ENCODE data around the gene PRM1. TPM values are rescaled to one million over a fixed set of nuclear protein-coding genes. Genes with fewer than 3 reads are reported as not detected.

Gene PRM1
- total RNA-seq, 1 donor from 2014 or later: not detected

- Histone ChIP-seq H3K4me3 (no peak overlapping the region), H3K4me1 (peaks cover 2 to 10% of the 10 kb centered on the region in 2 donors), H3K9me3 (no peaks in the 10 kb centered on the region), H3K27ac (no peak overlapping the region), H3K36me3 (no peaks in the 10 kb centered on the region), H3K27me3 (no peaks in the 10 kb centered on the region)
- no peak for DNase-seq (ENCODE audit: low spot score in 2 of 2)
- intact Hi-C loops (cut with DNase I): no loop called here
- TF ChIP-seq, protein P1, sequence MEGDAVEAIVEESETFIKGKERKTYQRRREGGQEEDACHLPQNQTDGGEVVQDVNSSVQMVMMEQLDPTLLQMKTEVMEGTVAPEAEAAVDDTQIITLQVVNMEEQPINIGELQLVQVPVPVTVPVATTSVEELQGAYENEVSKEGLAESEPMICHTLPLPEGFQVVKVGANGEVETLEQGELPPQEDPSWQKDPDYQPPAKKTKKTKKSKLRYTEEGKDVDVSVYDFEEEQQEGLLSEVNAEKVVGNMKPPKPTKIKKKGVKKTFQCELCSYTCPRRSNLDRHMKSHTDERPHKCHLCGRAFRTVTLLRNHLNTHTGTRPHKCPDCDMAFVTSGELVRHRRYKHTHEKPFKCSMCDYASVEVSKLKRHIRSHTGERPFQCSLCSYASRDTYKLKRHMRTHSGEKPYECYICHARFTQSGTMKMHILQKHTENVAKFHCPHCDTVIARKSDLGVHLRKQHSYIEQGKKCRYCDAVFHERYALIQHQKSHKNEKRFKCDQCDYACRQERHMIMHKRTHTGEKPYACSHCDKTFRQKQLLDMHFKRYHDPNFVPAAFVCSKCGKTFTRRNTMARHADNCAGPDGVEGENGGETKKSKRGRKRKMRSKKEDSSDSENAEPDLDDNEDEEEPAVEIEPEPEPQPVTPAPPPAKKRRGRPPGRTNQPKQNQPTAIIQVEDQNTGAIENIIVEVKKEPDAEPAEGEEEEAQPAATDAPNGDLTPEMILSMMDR (IDR thresholded peaks at IDR 0.05): no peak
These were observed 46.4 kb upstream of the PRM1 start for GRCh38 chr16:11327277-11328171.

DNA sequence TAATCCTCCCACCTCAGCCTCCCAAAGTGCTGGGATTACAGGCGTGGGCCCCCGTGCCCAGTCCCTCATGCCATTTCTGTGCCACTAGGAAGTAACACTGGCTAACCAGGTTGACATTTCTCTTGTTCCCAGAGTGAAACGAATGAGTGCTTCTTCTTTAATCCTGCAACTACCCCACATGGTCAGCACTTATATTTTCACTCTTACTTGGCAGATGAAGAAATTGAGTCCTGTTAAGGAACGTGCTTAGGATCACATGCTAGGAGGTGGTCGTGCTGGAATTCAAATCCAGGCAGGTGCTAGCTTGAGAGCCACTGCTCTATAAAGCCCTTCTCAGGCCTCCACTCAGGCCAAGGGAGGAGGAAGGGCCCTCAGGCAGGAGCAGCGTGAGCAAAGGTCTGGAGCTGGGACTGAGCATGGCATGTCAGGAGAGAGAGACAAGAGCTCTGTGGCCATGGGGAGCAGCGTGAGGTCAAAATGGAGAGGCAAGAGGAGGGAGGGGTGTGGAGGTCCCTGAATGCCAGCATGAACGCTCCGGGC, 45.7 kb upstream of the PRM1 start:
- H3K36me3 ChIP-seq: no peaks in the 10 kb centered on the region
- H3K27ac ChIP-seq: no peak overlapping the region
- TF ChIP-seq, protein P1 (IDR thresholded peaks at IDR 0.05): no peak
- DNase-seq (ENCODE audit: low spot score in 2 of 2): no peak
- no peaks in the 10 kb centered on the region for H3K9me3 ChIP-seq
- H3K4me3 ChIP-seq: no peak overlapping the region
- peaks cover 2 to 10% of the 10 kb centered on the region in 2 donors for H3K4me1 ChIP-seq
- intact Hi-C loops (cut with DNase I): no loop called here
- H3K27me3 ChIP-seq: no peaks in the 10 kb centered on the region

DNA sequence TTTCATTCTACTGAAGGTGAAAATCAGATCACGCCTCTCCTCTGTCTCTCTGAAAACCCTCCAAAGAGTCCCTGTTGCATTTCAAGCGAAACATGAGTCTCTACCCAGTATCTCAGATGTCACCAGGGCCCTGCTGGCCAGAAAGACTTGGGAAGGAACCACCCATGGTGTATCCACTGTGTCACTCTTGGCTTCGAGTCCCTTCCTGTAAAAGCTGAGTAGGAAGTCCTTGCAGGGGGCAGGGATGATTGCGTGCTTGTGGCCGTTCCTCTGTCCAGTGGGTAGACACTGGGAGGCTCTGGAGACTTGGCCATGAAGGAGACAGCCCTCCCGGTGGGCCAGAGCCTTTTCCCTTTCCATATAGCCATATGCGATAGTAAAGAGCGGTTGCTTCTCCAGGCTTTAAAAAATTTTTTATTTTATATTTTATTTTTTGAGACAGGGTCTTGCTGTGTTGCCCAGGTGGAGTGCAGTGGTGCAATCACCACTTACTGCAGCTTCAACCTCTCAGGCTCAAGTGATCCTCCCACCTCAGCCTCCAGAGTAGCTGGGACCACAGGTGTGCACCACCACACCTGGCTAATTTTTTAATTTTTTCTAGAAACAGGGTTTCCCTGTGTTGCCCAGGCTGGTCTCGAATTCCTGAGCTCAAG, 45.1 kb upstream of the PRM1 start:
- H3K4me1 ChIP-seq: peaks cover 2 to 10% of the 10 kb centered on the region in 2 donors
- no peaks in the 10 kb centered on the region for H3K27me3 ChIP-seq
- no peaks in the 10 kb centered on the region for H3K9me3 ChIP-seq
- no peak overlapping the region for H3K27ac ChIP-seq
- TF ChIP-seq, protein P1 (IDR thresholded peaks at IDR 0.05): no peak
- no peaks in the 10 kb centered on the region for H3K36me3 ChIP-seq
- intact Hi-C loops (cut with DNase I): no loop called here
- no peak for DNase-seq (ENCODE audit: low spot score in 2 of 2)
- no peak overlapping the region for H3K4me3 ChIP-seq

DNA sequence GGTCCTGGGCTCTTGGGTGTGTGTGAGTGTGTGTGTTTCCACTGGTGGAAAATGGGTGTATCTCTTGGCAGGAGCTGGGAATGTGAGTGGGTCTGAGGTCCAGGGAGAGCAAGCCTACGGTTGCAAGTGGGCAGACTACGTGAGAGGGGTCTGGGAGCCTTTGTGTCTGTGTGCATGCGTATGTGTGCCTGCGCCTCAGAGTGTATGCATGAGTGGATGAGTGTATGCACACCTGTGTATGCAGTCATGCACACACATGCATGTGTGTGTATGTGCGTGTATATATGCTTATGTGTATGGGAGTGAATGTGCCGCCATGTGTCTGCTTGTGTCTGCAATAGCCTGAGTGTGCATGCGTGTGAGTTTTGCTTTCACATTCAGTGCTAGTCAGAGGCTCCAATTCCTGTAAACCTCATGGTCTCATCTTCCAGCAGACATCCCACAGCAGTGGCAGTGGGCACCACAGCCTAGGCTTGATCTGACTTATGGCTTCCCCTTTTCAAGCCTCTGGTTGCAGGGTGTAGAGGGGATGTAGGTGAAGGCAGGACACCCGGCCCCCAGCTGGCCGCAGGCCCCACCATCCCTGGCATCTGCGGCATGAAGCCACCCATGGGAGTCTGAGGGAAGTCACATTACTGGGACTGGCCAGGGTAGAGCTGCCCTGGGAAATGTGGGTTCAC, 44.4 kb upstream of the PRM1 start:
- peaks cover 2 to 10% of the 10 kb centered on the region in 2 donors for H3K4me1 ChIP-seq
- DNase-seq (ENCODE audit: low spot score in 2 of 2): no peak
- no peaks in the 10 kb centered on the region for H3K36me3 ChIP-seq
- no peak overlapping the region for H3K4me3 ChIP-seq
- no peaks in the 10 kb centered on the region for H3K27me3 ChIP-seq
- TF ChIP-seq, protein P1 (IDR thresholded peaks at IDR 0.05): no peak
- H3K27ac ChIP-seq: no peak overlapping the region
- intact Hi-C loops (cut with DNase I): no loop called here
- no peaks in the 10 kb centered on the region for H3K9me3 ChIP-seq

GRCh38 chr16:11323551-11324336, 42.6 kb upstream of the PRM1 start:
- no peak for DNase-seq (ENCODE audit: low spot score in 2 of 2)
- H3K4me3 ChIP-seq: no peak overlapping the region
- peaks cover 0 to 4% of the 10 kb centered on the region in 2 donors for H3K4me1 ChIP-seq
- TF ChIP-seq, protein P1 (IDR thresholded peaks at IDR 0.05): no peak
- H3K9me3 ChIP-seq: no peaks in the 10 kb centered on the region
- H3K27ac ChIP-seq: no peak overlapping the region
- no peaks in the 10 kb centered on the region for H3K27me3 ChIP-seq
- intact Hi-C loops (cut with DNase I): no loop called here
- no peaks in the 10 kb centered on the region for H3K36me3 ChIP-seq

Measured in ascending aorta (tissue), 2 donors.